Measurements from ENCODE around the gene SLC22A1.

- TF ChIP-seq CTCF (IDR thresholded peaks at IDR 0.05; ENCODE audit: poor library complexity) (no peak), EZH2 (IDR thresholded peaks at IDR 0.05; ENCODE audit: borderline replicate concordance) (no peak)
Measured at GRCh38 chr6:160115421-160115820, 6.2 kb upstream of the SLC22A1 start.
